Esophagus squamous epithelium (tissue), 4 donors: ENCODE data around the gene TAS2R60.
A peak's percentile ranks its signal among the peaks of the same experiment; 100 is the strongest.

Experiments used
- CTCF ChIP-seq, 6 experiments: fragments of 450-650 bp in 4 of 6; fragments of 200-600 bp in 2 of 6; sonication (generic) in 2 of 6; IDR thresholded peaks; one replicate each; pipeline ENCODE4 v1.5.1; 2016 to 2019; ENCODE audit warnings: antibody characterized with exemption in 6 of 6, mild to moderate bottlenecking in 4 of 6, moderate library complexity in 4 of 6
- POLR2A ChIP-seq, 4 donors: fragments of 450-650 bp; IDR thresholded peaks; one replicate each; pipeline ENCODE4 v1.6.1; 2017; ENCODE audit warnings: antibody characterized with exemption in 4 of 4, mild to moderate bottlenecking in 4 of 4, moderate library complexity in 3 of 4

GRCh38 chr7:143395187-143396149, 47.8 kb upstream of the TAS2R60 start:
- peak in 1 of 6 experiments; percentile 26 for TF ChIP-seq CTCF (IDR thresholded peaks at IDR 0.05)
- no peak for TF ChIP-seq POLR2A (IDR thresholded peaks at IDR 0.05)
